Middle frontal gyrus (tissue), 1 donor: ENCODE data around the gene CDK16.

Experiments used
- DNase-seq: peaks from one replicate; pipeline ENCODE4 v3.0.0-alpha.2; 2015; ENCODE audit warnings: low spot score; ENCODE audit errors: extremely low spot score

CDK16 gene

DNA sequence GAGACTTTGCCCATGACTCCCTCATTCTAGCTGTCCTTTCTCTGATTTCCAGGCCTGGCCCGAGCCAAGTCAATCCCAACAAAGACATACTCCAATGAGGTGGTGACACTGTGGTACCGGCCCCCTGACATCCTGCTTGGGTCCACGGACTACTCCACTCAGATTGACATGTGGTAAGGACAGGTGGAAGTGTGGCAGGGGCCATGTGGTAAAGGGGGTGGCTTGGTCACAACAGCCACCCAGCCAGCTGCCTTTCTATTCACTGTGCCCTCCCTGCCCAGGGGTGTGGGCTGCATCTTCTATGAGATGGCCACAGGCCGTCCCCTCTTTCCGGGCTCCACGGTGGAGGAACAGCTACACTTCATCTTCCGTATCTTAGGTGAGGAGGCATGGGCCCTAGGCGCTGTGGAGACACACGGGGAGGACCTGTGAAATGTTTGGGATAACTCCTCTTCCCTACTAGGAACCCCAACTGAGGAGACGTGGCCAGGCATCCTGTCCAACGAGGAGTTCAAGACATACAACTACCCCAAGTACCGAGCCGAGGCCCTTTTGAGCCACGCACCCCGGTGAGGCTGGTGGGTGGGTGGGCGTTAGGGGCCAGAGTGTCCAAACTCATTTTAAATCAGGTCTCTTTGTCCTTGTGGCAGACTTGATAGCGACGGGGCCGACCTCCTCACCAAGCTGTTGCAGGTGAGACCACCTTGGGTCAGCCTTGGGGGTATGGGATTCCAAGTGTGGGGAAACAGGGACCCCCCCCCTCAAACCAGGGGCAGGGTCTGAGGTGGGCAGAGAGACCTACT lies 8.3 kb downstream of the CDK16 start:
- no peak for DNase-seq

DNA sequence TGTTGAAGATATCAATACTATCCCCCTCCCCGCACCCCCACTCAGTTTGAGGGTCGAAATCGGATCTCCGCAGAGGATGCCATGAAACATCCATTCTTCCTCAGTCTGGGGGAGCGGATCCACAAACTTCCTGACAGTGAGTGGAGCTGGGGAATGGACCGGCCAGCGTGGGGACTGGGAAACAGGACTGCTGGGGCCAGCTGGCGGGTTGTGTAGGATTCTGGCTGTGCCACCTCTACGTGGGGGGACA lies 8.8 kb downstream of the CDK16 start:
- no peak for DNase-seq

DNA sequence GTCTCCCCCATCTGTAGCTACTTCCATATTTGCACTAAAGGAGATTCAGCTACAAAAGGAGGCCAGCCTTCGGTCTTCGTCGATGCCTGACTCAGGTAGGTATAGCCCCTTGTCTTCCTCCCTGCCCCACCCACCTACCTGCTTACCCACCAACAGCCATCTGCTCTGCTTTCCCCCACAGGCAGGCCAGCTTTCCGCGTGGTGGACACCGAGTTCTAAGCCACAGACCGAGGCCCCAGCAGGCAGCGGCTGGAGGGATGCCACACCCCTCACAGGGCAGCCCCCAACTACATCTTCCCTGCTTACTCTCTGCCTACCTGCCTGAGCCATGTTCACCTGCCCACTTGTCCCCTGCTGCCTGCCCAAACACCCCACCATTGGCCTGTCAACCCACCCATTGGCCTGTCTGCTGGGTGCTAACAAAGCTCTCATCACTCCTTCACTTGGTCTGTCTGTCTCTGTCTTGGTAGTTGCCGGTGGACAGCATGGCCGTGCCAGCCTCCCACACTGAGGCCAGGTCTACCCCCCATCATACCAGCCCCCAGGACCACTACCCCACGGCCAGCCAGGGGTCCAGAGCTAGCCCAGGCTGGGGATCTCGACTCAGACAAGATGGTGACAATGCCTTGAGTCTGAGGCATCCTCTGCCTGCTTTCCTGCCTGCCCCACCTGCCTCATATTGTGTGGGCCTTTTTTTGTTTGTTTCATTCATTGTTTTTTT lies 10.2 kb downstream of the CDK16 start:
- no peak for DNase-seq

GRCh38 chrX:47229427-47229826 lies 10.9 kb downstream of the CDK16 start:
- DNase-seq: no peak

GRCh38 chrX:47230136-47230868 lies 11.8 kb downstream of the CDK16 start:
- no peak for DNase-seq

DNA sequence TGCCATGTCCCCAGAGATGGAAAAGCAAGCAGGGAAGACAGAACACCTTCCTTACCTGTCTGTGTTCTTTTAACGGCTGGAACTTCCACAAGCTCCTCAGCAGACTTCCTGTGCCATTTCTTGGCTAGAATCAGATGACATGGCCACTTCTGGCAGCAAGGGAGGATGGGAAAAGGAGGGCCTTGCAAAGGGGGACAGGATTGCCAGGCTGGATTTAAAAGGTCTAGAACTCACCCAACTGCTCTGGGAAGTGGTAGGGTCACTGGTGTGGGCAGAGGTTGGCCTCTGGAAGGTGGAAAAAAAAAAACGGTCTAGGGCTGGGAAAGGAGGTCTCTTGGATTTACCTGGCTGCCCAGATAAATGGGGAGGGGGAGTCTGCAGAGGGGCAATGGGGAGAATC lies 12.7 kb downstream of the CDK16 start:
- no peak for DNase-seq

- DNase-seq: no peak
These were observed 13.8 kb downstream of the CDK16 start for GRCh38 chrX:47232197-47232802.

- no peak for DNase-seq
These were observed 14.4 kb downstream of the CDK16 start, which contains the start of gene USP11 for GRCh38 chrX:47232803-47233332. TSS of gene USP11 (plus strand) at chrX:47233009. CDS start at chrX:47233044, 35 bp downstream.

DNA sequence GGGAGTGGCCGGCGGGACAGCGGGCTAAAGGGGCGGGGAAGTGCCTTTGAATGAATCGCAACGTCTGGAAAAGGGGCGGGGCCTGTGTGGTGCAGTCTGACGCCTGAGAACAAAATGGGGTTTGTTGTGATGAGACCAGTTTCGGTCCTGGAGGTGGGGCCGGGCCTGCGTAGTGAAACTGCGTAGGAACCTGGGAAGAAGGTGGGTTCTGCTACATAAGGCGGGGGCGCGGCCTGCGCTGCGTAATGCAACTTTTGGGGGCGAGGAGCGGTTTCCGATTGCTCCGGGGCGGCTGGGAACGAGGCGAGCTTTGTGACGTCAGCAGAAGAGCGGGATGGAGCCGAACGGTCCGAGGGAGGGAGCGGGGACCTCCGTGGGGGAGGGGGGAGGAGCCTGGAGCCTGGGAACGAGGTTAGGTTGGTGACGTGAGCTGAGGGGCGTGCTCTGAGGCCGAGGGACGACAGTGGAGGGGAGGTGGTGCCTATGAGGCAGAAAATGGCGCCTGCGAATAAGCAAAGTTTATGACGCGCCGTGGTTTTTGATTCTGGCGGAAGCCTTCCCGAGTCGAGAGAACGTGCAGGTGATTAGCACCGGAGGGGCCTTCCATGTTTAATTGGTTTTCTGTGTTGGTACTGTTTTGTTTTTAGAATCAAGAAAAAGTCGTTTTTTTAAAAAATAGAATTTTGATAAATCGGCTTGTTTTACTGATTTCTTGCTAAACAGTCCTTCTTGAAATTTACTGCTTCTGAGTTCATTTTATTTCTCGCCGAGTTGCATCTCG lies 15.0 kb downstream of the CDK16 start:
- peak; percentile 84 for DNase-seq

GRCh38 chrX:47234583-47234982 lies 16.1 kb downstream of the CDK16 start:
- DNase-seq: no peak

DNA sequence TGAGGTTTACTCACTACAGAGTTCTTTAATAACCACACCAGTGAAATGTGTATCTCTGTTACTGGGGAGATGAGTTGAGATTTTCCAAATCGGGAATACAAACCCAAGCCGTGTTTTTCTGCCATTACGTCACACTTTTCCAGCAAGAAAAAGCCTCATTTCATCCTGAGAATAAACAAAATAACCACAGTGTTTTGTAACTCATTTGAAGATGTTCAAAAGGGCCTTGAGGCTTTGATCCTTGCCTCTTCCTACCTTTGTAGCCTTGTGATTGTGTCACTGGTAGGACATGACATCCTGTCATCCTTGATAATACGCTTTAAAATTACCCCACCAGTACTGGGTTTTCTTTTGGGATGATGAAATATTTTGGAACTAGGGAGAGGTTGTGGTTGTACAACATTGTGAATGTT lies 17.2 kb downstream of the CDK16 start:
- DNase-seq: no peak

DNA sequence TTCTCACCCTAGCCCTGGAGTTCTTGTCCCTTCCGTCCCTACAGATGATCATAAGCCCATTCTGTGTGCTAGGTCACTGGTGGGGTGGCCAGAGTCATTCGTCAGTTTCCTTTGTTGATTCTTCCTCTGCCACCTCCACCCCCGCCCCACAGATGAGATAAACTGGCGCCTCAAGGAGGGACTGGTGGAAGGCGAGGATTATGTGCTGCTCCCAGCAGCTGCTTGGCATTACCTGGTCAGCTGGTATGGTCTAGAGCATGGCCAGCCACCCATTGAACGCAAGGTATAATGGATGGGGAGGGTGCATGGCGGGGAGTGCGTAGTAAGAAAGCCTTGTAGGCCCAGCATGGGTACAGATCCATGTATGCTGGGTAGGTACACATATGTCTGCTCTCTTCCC lies 20.7 kb downstream of the CDK16 start:
- DNase-seq: no peak

- no peak for DNase-seq
These were observed 21.5 kb downstream of the CDK16 start for GRCh38 chrX:47239898-47240545.

DNA sequence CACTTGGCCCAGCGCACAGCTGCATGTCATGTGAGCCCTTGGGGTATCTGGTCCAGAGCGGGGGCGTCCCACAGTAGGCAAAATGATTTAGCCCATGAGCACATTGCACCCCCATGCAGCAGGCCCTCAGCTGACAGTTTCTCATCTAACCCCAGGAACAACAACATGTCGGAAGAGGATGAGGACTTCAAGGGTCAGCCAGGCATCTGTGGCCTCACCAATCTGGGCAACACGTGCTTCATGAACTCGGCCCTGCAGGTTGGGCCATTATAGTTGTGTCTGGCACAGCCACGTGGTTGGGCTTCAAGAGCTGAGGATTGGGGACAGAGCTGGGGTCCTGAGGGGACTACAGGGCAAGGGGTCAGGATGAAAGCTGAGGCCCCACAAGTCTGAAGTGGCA lies 22.1 kb downstream of the CDK16 start:
- DNase-seq: no peak

GRCh38 chrX:47241201-47242011 lies 22.9 kb downstream of the CDK16 start:
- DNase-seq: no peak

DNA sequence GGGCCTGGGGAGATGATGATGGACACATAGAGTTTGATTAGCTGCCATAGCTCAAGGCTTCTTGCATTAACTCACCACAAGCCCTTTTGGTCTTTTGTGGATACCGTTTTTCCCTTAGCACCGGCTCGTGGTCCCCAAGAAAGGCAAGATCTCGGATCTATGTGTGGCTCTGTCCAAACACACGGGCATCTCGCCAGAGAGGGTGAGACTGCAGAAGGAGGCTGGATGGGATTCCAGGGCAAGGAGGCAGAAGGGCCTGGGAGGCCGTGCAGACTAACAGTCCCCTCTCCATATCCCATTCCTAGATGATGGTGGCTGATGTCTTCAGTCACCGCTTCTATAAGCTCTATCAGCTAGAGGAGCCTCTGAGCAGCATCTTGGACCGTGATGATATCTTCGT lies 23.8 kb downstream of the CDK16 start:
- DNase-seq: no peak

GRCh38 chrX:47243351-47243750 lies 24.9 kb downstream of the CDK16 start:
- no peak for DNase-seq

DNA sequence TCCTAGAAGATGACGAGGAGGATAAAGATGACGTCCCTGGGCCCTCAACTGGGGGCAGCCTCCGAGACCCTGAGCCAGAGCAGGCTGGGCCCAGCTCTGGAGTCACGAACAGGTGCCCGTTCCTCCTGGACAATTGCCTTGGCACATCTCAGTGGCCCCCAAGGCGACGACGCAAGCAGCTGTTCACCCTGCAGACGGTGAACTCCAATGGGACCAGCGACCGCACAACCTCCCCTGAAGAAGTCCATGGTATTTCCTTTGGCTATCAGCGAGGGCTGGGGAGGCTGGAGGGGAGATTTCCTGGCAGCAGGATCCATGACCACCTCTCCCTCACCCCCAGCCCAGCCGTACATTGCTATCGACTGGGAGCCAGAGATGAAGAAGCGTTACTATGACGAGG lies 26.2 kb downstream of the CDK16 start:
- no peak for DNase-seq

GRCh38 chrX:47245156-47245555 lies 26.7 kb downstream of the CDK16 start:
- DNase-seq: no peak
